Measurements from ENCODE around the gene PYURF.

The PYURF gene

GRCh38 chr4:88503344-88503743, 20.2 kb downstream of the PYURF start:
- DNase-seq, result no peak

- no peak for DNase-seq
These were observed 25.6 kb downstream of the PYURF start for GRCh38 chr4:88497859-88498409.

- DNase-seq, result no peak
These were observed 34.3 kb downstream of the PYURF start for GRCh38 chr4:88489100-88489761.

DNA sequence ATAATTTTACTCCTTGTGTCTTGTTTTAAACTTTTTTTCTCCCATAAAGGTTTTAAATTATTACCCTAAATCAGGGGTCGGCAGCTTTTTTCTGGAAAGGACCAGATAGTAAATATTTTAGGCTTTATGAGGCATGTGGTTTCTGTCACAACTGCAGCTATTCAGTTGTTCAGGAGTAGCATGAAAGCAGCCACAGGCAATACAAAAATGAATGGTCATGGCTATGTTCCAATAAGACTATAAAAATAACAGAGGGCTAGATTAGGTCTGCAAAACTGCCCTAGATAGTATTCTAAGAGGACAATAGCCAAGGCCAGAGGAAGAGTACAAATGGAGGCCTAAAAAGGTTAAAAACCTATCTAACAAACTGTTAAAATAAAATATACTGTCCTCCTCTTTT, 42.0 kb downstream of the PYURF start:
- DNase-seq, result no peak

DNA sequence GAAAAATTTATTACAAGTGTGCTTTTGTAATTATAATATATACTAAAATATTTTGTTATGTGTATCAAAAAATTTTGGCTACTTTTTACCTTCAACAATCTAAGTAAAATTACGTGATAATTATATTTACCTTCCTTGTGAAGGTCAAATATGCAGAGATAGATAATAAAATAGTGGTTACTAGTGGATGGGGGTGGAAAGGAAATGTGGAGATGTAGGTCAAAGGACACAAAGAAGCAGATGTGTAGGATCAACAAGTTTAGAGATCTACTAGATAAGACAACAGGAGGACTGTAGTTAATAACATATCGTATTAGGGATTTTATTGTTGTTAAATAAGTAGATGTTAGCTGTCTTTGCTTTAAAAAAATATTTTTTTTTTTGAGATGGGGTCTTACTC, 45.3 kb downstream of the PYURF start:
- DNase-seq, result no peak

GRCh38 chr4:88477229-88477860, 46.2 kb downstream of the PYURF start:
- DNase-seq, result no peak

All from cortex of kidney (tissue), 1 donor.